ENCODE results near the gene AMER2.

DNA sequence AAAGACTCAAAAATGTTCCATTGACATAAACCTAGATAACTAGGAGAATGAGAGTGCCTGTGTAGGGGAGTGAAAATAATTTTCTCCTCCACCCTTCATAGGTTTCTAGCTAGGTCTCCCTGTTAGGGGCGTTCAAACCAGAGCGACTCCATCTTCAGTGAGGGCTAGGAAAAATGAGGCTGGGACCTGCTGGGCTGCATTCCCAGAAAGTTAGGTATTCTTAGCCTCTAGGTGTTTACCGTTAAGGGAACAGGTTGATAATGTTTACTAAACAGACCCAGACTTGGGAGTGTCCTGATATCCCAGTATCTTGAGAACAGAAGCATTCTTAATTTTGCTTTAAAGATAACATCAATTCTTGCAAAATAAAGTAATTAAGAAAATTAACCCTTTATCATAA lies 56.0 kb downstream of the AMER2 start:
- TF ChIP-seq, protein P1, sequence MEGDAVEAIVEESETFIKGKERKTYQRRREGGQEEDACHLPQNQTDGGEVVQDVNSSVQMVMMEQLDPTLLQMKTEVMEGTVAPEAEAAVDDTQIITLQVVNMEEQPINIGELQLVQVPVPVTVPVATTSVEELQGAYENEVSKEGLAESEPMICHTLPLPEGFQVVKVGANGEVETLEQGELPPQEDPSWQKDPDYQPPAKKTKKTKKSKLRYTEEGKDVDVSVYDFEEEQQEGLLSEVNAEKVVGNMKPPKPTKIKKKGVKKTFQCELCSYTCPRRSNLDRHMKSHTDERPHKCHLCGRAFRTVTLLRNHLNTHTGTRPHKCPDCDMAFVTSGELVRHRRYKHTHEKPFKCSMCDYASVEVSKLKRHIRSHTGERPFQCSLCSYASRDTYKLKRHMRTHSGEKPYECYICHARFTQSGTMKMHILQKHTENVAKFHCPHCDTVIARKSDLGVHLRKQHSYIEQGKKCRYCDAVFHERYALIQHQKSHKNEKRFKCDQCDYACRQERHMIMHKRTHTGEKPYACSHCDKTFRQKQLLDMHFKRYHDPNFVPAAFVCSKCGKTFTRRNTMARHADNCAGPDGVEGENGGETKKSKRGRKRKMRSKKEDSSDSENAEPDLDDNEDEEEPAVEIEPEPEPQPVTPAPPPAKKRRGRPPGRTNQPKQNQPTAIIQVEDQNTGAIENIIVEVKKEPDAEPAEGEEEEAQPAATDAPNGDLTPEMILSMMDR (IDR thresholded peaks at IDR 0.05; ENCODE audit: low read depth, low read length): no peak
- no peak for TF ChIP-seq EZH2phosphoT487 (IDR thresholded peaks at IDR 0.05; ENCODE audit: low read depth)
